ENCODE measurements around the gene PRPF18. TPM values are rescaled to one million over a fixed set of nuclear protein-coding genes. Genes with fewer than 3 reads are reported as not detected.

Gene PRPF18
- total and polyA plus RNA-seq, 2 donors (not counting 1 experiment from before 2014, with no cell fraction given) = 12.2 to 28.9 TPM

DNA sequence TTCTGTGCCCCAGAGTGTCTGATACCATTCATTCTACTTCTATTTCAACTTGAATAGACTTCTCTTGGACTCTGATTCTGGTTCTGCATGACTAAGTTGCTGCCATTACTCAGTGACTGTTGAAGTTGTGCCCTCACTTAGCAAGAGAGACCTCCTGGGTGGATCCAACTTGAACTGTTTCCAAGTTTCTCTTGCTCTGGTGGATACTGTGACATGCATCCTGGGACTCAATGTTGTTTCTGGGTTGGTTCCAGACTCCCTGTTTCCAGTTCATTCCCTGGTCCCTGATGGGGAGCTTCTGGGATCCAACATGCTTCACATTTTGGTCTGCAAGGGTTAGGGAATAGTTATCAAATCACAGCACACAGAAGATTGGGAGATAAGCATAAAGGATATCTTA lies 26.2 kb upstream of the PRPF18 start:
- CTCF ChIA-PET = no interaction called here
- Histone ChIP-seq H3K9me3 (ENCODE audit: control extremely low read depth in 1 of 3, control insufficient read depth in 2 of 3, insufficient read depth in 1 of 3, low read length in 2 of 3) (no peaks in the 10 kb centered on the region), H3K4me1 (ENCODE audit: control insufficient read depth in 2 of 2, insufficient read depth in 2 of 2, low read length in 2 of 2) (no peaks in the 10 kb centered on the region), H3K27ac (ENCODE audit: low read length in 2 of 2) (no peak overlapping the region), H3K9ac (ENCODE audit: low read length) (no peak overlapping the region), H3K4me3 (ENCODE audit: control extremely low read depth in 1 of 5, extremely low read depth in 1 of 5, insufficient read depth in 1 of 5, low read depth in 2 of 5, low read length in 4 of 5) (no peak overlapping the region), H3K27me3 (replicated peaks in 1 of 4; ENCODE audit: control extremely low read depth in 1 of 4, control insufficient read depth in 3 of 4, insufficient read depth in 4 of 4, low read length in 3 of 4) (no peaks in the 10 kb centered on the region), H3K4me2 (replicated peaks; ENCODE audit: low read depth, low read length, poor library complexity, severe bottlenecking) (no peak overlapping the region), H3K79me2 (ENCODE audit: control insufficient read depth, insufficient read depth, low read length) (no peaks in the 10 kb centered on the region), H4K20me1 (ENCODE audit: control insufficient read depth, insufficient read depth, low read length, poor library complexity, severe bottlenecking) (no peaks in the 10 kb centered on the region), H2AFZ (ENCODE audit: insufficient read depth, low read depth, low read length, poor library complexity, severe bottlenecking) (no peak overlapping the region), H3K36me3 (replicated peaks in 1 of 2; ENCODE audit: control extremely low read depth in 1 of 2, control insufficient read depth in 1 of 2, extremely low read depth in 1 of 2, insufficient read depth in 2 of 2, low read length in 1 of 2) (no peaks in the 10 kb centered on the region)
- TF ChIP-seq EZH2 (IDR thresholded peaks at IDR 0.05; ENCODE audit: borderline replicate concordance, insufficient read depth, low read depth, low read length, poor library complexity, severe bottlenecking) = no peak
- no peak for TF ChIP-seq CTCF (IDR thresholded peaks at IDR 0.05)
- Mint-ChIP-seq H3K27me3 (peaks cover 18% of the 10 kb centered on the region), H3K4me3 (no peak overlapping the region), H3K4me1 (peaks cover 5% of the 10 kb centered on the region), H3K9me3 (ENCODE audit: insufficient read depth) (no peaks in the 10 kb centered on the region), H3K27ac (no peak overlapping the region)
- no peak for ATAC-seq (ENCODE audit: low read depth)
- no peak for DNase-seq
- POLR2A ChIA-PET = no interaction called here
- intact Hi-C loops (cut with micrococcal nuclease) = no loop called here

- H3K27ac ChIP-seq (ENCODE audit: low read length in 2 of 2) = no peak overlapping the region
- H2AFZ ChIP-seq (ENCODE audit: insufficient read depth, low read depth, low read length, poor library complexity, severe bottlenecking) = no peak overlapping the region
- ATAC-seq (ENCODE audit: low read depth) = no peak
- CTCF ChIA-PET = no interaction called here
- WGBS (ENCODE audit: insufficient coverage) = 93% methylated on average over 11 of the region's 11 CpGs
- H3K9me3 ChIP-seq (ENCODE audit: control extremely low read depth in 1 of 3, control insufficient read depth in 2 of 3, insufficient read depth in 1 of 3, low read length in 2 of 3) = no peaks in the 10 kb centered on the region
- H3K4me1 ChIP-seq (ENCODE audit: control insufficient read depth in 2 of 2, insufficient read depth in 2 of 2, low read length in 2 of 2) = no peaks in the 10 kb centered on the region
- H3K27me3 ChIP-seq (replicated peaks in 1 of 4; ENCODE audit: control extremely low read depth in 1 of 4, control insufficient read depth in 3 of 4, insufficient read depth in 4 of 4, low read length in 3 of 4) = peaks cover 0 to 2% (median 0%) of the 10 kb centered on the region in 4 experiments
- H3K4me2 ChIP-seq (replicated peaks; ENCODE audit: low read depth, low read length, poor library complexity, severe bottlenecking) = no peak overlapping the region
- POLR2A ChIA-PET = no interaction called here
- no peaks in the 10 kb centered on the region for H4K20me1 ChIP-seq (ENCODE audit: control insufficient read depth, insufficient read depth, low read length, poor library complexity, severe bottlenecking)
- H3K36me3 ChIP-seq (replicated peaks in 1 of 2; ENCODE audit: control extremely low read depth in 1 of 2, control insufficient read depth in 1 of 2, extremely low read depth in 1 of 2, insufficient read depth in 2 of 2, low read length in 1 of 2) = no peaks in the 10 kb centered on the region
- intact Hi-C loops (cut with micrococcal nuclease) = no loop called here
- no peak overlapping the region for H3K4me3 ChIP-seq (ENCODE audit: control extremely low read depth in 1 of 5, extremely low read depth in 1 of 5, insufficient read depth in 1 of 5, low read depth in 2 of 5, low read length in 4 of 5)
- Mint-ChIP-seq H3K9me3 (ENCODE audit: insufficient read depth) (no peaks in the 10 kb centered on the region), H3K27ac (no peak overlapping the region), H3K4me3 (no peak overlapping the region), H3K27me3 (peaks cover 33% of the 10 kb centered on the region), H3K4me1 (no peaks in the 10 kb centered on the region)
- H3K79me2 ChIP-seq (ENCODE audit: control insufficient read depth, insufficient read depth, low read length) = no peaks in the 10 kb centered on the region
- TF ChIP-seq EZH2 (IDR thresholded peaks at IDR 0.05; ENCODE audit: borderline replicate concordance, insufficient read depth, low read depth, low read length, poor library complexity, severe bottlenecking) = no peak
- no peak for TF ChIP-seq CTCF (IDR thresholded peaks at IDR 0.05)
- H3K9ac ChIP-seq (ENCODE audit: low read length) = no peak overlapping the region
- DNase-seq = no peak
Observed at GRCh38 chr10:13563481-13564445, 23.0 kb upstream of the PRPF18 start.
